BLaER1 (cell line): ENCODE measurements around the gene SCYL1.
"Not testable (repeated sequence)": the region's sequence is repeated elsewhere in the genome, so short reads cannot be mapped to it uniquely, and the experiment has no call there.

Source experiments
- H3K27ac ChIP-seq: shearing (Covaris generic); formaldehyde crosslinking; 2 replicates; pipeline ENCODE4 v1.8.1; 2022
- H3K27me3 ChIP-seq: shearing (Covaris generic); formaldehyde crosslinking; 2 replicates; pipeline ENCODE4 v1.8.1; 2022
- H3K36me3 ChIP-seq: shearing (Covaris generic); formaldehyde crosslinking; 2 replicates; pipeline ENCODE4 v1.8.1; 2022
- H3K4me1 ChIP-seq: shearing (Covaris generic); formaldehyde crosslinking; 2 replicates; pipeline ENCODE4 v1.8.1; 2022
- H3K4me2 ChIP-seq: shearing (Covaris generic); formaldehyde crosslinking; 2 replicates; pipeline ENCODE4 v1.8.1; 2022
- H3K4me3 ChIP-seq: shearing (Covaris generic); formaldehyde crosslinking; 2 replicates; pipeline ENCODE4 v1.8.1; 2022
- H3K9ac ChIP-seq: shearing (Covaris generic); formaldehyde crosslinking; 2 replicates; pipeline ENCODE4 v1.8.1; 2022
- H3K9me3 ChIP-seq: shearing (Covaris generic); formaldehyde crosslinking; 2 replicates; pipeline ENCODE4 v1.8.1; 2022
- H4K20me1 ChIP-seq: shearing (Covaris generic); formaldehyde crosslinking; 2 replicates; pipeline ENCODE4 v1.8.1; 2022
- Cebpa-rat ChIP-seq: shearing (Covaris generic); IDR thresholded peaks from 2 replicates; pipeline ENCODE4 v1.8.1; 2022

Gene SCYL1

GRCh38 chr11:65558002-65558929 lies 33.4 kb downstream of the SCYL1 start, which contains the start of gene LTBP3:
LTBP3 (minus strand) TSS chr11:65558359; CDS start chr11:65557959, 400 bp downstream.
- Histone ChIP-seq H3K4me2 (peak within 1 kb of the TSS; percentile 98), H3K27me3 (no peaks in the 10 kb centered on the region), H3K36me3 (no peaks in the 10 kb centered on the region), H4K20me1 (no peaks in the 10 kb centered on the region), H3K4me1 (peaks cover 76% of the 10 kb centered on the region), H3K9me3 (no peaks in the 10 kb centered on the region), H3K9ac (peak within 1 kb of the TSS; percentile 89), H3K4me3 (peak within 1 kb of the TSS; percentile 73), H3K27ac (peak within 1 kb of the TSS; percentile 96)
- no peak for TF ChIP-seq Cebpa-rat

- peak overlapping the region; percentile 73 for H3K4me3 ChIP-seq
- peak overlapping the region; percentile 89 for H3K9ac ChIP-seq
- TF ChIP-seq Cebpa-rat = no peak
- H3K27me3 ChIP-seq = no peaks in the 10 kb centered on the region
- H4K20me1 ChIP-seq = no peaks in the 10 kb centered on the region
- no peaks in the 10 kb centered on the region for H3K9me3 ChIP-seq
- peak overlapping the region; percentile 96 for H3K27ac ChIP-seq
- peaks cover 76% of the 10 kb centered on the region for H3K4me1 ChIP-seq
- H3K4me2 ChIP-seq = peak overlapping the region; percentile 98
- H3K36me3 ChIP-seq = no peaks in the 10 kb centered on the region
Measured at GRCh38 chr11:65558930-65559509, 34.1 kb downstream of the SCYL1 start.

DNA sequence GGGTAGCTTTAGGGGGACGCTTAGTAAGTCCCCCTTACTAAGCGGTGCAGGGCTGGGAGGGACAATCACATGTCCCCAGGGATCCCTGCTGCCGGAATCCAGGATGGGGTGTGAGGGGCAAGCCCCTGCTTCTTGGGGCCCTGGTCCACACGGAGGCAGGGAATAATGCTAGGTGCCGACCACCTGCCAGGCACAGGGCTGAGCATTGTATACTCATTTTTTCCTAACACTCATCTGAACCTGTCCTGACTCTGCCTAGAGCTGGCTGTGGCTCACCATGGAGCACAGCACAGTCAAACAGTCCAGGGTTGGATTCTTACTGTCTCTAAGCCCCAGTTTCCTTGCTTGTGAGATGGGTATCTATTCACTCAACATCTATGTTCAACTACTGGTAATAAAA lies 34.7 kb downstream of the SCYL1 start:
- no peaks in the 10 kb centered on the region for H3K9me3 ChIP-seq
- peak overlapping the region; percentile 89; the same call in 1 of the 2 replicates for H3K9ac ChIP-seq
- no peaks in the 10 kb centered on the region for H4K20me1 ChIP-seq
- peaks cover 76% of the 10 kb centered on the region for H3K4me1 ChIP-seq
- no peaks in the 10 kb centered on the region for H3K27me3 ChIP-seq
- peak overlapping the region; percentile 98 for H3K4me2 ChIP-seq
- H3K27ac ChIP-seq = peak overlapping the region; percentile 96
- TF ChIP-seq Cebpa-rat = no peak
- H3K4me3 ChIP-seq = peak overlapping the region; percentile 73; the same call in 1 of the 2 replicates
- H3K36me3 ChIP-seq = no peaks in the 10 kb centered on the region

DNA sequence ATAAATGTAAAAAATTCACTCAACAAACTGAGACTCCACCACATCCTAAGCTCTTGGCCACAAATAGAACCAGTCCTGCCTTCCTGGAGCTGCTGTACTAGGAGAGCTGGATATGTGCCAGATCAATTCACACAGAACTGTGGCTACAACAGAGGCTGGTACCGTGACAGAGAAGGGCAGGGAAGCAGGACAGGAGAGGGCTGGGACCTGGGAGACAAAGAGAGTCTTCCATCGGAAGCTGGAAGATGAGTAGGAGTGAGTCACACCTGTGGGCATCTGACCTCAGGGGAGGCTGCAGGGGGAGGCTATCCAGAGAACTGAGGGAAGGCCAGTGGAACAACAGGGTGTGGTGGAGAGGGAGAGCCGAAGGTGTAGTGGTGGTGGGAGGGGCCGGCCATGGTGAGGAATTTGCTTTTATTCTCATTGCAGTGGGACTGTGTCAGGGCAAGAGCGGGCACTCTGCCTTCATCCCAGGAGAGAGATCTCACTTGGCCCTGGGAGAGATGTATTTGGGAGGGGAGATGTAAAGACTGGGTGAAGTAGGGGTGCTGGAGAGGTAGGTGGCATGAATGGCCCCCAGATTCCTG lies 35.2 kb downstream of the SCYL1 start:
- TF ChIP-seq Cebpa-rat = no peak
- Histone ChIP-seq H3K27ac (peak overlapping the region; percentile 96; the same call in 1 of the 2 replicates), H3K4me1 (peaks cover 76% of the 10 kb centered on the region), H3K36me3 (no peaks in the 10 kb centered on the region), H3K4me2 (peak overlapping the region; percentile 98), H3K9me3 (no peaks in the 10 kb centered on the region), H3K4me3 (no peak overlapping the region), H4K20me1 (no peaks in the 10 kb centered on the region), H3K9ac (peak overlapping the region; percentile 89; the same call in 1 of the 2 replicates), H3K27me3 (no peaks in the 10 kb centered on the region)

GRCh38 chr11:65560555-65561418 lies 35.9 kb downstream of the SCYL1 start:
- Histone ChIP-seq H3K27me3 (no peaks in the 10 kb centered on the region), H3K4me1 (peaks cover 76% of the 10 kb centered on the region), H3K9ac (peak overlapping the region; percentile 5; the same call in 1 of the 2 replicates), H4K20me1 (no peaks in the 10 kb centered on the region), H3K36me3 (no peaks in the 10 kb centered on the region), H3K4me3 (no peak overlapping the region), H3K4me2 (peak overlapping the region; percentile 98), H3K9me3 (no peaks in the 10 kb centered on the region), H3K27ac (peak overlapping the region; percentile 96; the same call in 1 of the 2 replicates)
- TF ChIP-seq Cebpa-rat = no peak

- Histone ChIP-seq H3K9me3 (no peaks in the 10 kb centered on the region), H4K20me1 (no peaks in the 10 kb centered on the region), H3K4me1 (peaks cover 76% of the 10 kb centered on the region), H3K4me3 (no peak overlapping the region), H3K27ac (no peak overlapping the region), H3K36me3 (no peaks in the 10 kb centered on the region), H3K4me2 (no peak overlapping the region), H3K9ac (no peak overlapping the region), H3K27me3 (no peaks in the 10 kb centered on the region)
- no peak for TF ChIP-seq Cebpa-rat
Measured at GRCh38 chr11:65562020-65562419, 37.1 kb downstream of the SCYL1 start.

- H3K27me3 ChIP-seq = no peaks in the 10 kb centered on the region
- H3K4me2 ChIP-seq = no peak overlapping the region
- H3K4me3 ChIP-seq = no peak overlapping the region
Measured at GRCh38 chr11:65562788-65563187, 37.9 kb downstream of the SCYL1 start.

DNA sequence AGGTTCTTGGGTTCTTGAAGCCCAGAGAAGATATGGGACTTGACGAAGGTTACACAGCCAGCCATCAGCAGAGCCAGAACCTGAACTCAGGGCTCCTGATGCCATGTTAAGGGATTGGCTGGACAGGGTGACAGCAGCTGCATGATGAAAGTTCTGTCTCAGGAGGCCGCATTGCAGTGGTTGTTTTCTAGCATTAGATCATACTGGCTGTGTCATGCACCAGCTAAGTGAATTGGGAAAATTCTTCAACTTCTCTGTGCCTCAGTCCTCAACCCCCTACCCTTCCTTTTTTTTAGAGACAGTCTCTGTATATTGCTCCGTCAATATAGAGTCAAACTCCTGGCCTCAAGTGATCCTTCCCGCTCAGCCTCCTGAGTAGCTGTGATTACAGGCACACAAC lies 38.7 kb downstream of the SCYL1 start:
- no peak for TF ChIP-seq Cebpa-rat
- H3K27ac ChIP-seq = no peak overlapping the region
- H3K9ac ChIP-seq = no peak overlapping the region
- no peaks in the 10 kb centered on the region for H3K27me3 ChIP-seq
- no peak overlapping the region for H3K4me2 ChIP-seq
- H3K4me1 ChIP-seq = peaks cover 86% of the 10 kb centered on the region
- H3K4me3 ChIP-seq = no peak overlapping the region
- no peaks in the 10 kb centered on the region for H3K36me3 ChIP-seq
- no peaks in the 10 kb centered on the region for H4K20me1 ChIP-seq
- no peaks in the 10 kb centered on the region for H3K9me3 ChIP-seq

More at GRCh38 chr11:65562788-65563187, 37.9 kb downstream of the SCYL1 start:
- H3K4me1 ChIP-seq = peaks cover 79% of the 10 kb centered on the region
- H3K36me3 ChIP-seq = no peaks in the 10 kb centered on the region
- no peaks in the 10 kb centered on the region for H3K9me3 ChIP-seq
- H3K27ac ChIP-seq = no peak overlapping the region
- no peak for TF ChIP-seq Cebpa-rat
- no peak overlapping the region for H3K9ac ChIP-seq
- H4K20me1 ChIP-seq = no peaks in the 10 kb centered on the region

DNA sequence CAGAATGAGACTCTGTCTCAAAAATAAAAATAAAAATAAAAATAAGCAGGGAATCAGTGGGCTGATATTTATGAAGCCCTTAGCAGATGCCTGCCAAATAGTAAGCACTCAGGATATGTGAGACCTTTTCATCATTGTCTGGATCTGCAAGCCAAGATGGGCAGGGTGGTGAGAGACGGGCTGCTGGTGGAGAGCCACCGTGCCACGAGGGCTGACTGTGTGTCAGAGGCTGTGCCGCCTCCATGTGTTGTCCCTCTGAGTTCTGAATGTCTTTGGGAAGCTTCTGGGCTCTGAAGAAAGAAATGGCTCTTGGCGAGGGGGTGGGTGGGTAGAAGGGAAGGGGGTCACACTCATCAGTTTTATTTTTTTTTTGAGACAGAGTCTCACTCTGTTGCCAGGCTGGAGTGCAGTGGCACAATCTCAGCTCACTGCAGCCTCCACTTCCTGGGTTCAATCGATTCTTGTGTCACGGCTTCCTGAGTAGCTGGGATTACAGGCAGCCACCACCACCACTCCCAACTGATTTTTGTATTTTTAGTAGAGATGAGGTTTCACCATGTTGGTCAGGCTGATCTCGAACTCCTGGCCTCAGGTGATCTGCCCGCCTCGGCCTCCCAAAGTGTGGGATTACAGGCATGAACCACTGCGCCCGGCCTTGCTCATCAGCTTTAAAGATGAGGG lies 40.1 kb downstream of the SCYL1 start:
- H3K27me3 ChIP-seq, H3K4me3 ChIP-seq, H4K20me1 ChIP-seq, H3K36me3 ChIP-seq, H3K9me3 ChIP-seq: not testable (repeated sequence)
- Histone ChIP-seq H3K4me1 (peaks cover 80% of the 10 kb centered on the region), H3K9ac (peak overlapping the region; percentile 42; the same call in 1 of the 2 replicates), H3K4me2 (peak overlapping the region; percentile 94), H3K27ac (peak overlapping the region; percentile 80)
